Neutrophil (primary cell): ENCODE data around the gene CES4A.

Source experiments
- H3K27ac ChIP-seq: fragments of 200-600 bp; sonication (generic); 2 replicates; pipeline ENCODE4 v1.5.1; 2016; ENCODE audit warnings: mild to moderate bottlenecking, moderate library complexity
- H3K27me3 ChIP-seq: fragments of 200-600 bp; sonication (generic); 2 replicates; pipeline ENCODE4 v1.6.0; 2016; ENCODE audit warnings: mild to moderate bottlenecking
- H3K36me3 ChIP-seq: fragments of 200-600 bp; sonication (generic); 2 replicates; pipeline ENCODE4 v1.5.1; 2017
- H3K4me1 ChIP-seq, 2 experiments: fragments of 200-600 bp in 1 of 2; sonication (generic) in 1 of 2; 1 replicate in 1 of 2; 2 replicates in 1 of 2; pipeline versions ENCODE4 v1.5.1 to v1.6.1; 2013 to 2016; ENCODE audit warnings: low read depth in 1 of 2, low read length in 1 of 2, mild to moderate bottlenecking in 1 of 2, moderate library complexity in 1 of 2; ENCODE audit not compliant: control insufficient read depth in 1 of 2, insufficient read depth in 1 of 2
- H3K4me3 ChIP-seq, 2 experiments: fragments of 200-600 bp in 1 of 2; sonication (generic) in 1 of 2; 1 replicate in 1 of 2; 2 replicates in 1 of 2; pipeline ENCODE4 v1.5.1; 2013 to 2016; ENCODE audit warnings: low read depth in 1 of 2, low read length in 1 of 2, mild to moderate bottlenecking in 1 of 2, moderate library complexity in 1 of 2
- H3K9me3 ChIP-seq: fragments of 200-600 bp; sonication (generic); 2 replicates; pipeline ENCODE4 v1.5.1; 2016
- TF ChIP-seq, protein P1 (sequence below): fragments of 200-600 bp; sonication (generic); IDR thresholded peaks from 2 replicates; pipeline ENCODE4 v1.5.1; 2016; ENCODE audit warnings: antibody characterized with exemption

Gene CES4A

DNA sequence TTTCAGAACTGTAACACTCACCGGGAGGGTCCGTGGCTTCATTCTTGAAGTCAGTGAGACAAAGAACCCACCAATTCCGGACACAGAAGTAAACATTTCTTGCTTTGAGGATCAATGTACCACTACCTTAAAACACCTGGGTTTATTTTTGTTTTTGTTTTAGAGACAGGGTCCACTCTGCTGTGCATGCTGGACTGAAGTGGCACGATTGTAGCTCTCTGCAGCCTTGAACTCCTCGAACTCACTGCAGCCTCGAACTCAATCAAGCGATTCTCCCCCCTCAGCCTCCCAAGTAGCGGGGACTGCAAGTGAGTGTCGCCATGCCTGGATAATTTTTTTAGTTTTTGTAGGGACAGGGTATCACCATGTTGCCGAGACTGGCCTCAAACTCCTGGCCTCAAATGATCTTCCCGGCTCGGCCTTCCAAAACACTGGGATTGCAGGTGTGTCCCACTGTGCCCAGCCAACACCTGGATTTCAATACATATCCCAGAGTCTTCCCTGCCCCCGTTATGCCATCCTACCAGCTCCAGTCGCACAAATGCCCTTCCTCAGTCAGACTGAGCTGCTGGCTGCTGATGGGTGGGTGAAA lies 13.0 kb upstream of the CES4A start:
- Histone ChIP-seq H3K9me3 (no peaks in the 10 kb centered on the region), H3K4me3 (no peak overlapping the region), H3K36me3 (no peaks in the 10 kb centered on the region), H3K27me3 (peaks cover 44% of the 10 kb centered on the region), H3K27ac (no peak overlapping the region), H3K4me1 (no peaks in the 10 kb centered on the region)
- TF ChIP-seq, protein P1, sequence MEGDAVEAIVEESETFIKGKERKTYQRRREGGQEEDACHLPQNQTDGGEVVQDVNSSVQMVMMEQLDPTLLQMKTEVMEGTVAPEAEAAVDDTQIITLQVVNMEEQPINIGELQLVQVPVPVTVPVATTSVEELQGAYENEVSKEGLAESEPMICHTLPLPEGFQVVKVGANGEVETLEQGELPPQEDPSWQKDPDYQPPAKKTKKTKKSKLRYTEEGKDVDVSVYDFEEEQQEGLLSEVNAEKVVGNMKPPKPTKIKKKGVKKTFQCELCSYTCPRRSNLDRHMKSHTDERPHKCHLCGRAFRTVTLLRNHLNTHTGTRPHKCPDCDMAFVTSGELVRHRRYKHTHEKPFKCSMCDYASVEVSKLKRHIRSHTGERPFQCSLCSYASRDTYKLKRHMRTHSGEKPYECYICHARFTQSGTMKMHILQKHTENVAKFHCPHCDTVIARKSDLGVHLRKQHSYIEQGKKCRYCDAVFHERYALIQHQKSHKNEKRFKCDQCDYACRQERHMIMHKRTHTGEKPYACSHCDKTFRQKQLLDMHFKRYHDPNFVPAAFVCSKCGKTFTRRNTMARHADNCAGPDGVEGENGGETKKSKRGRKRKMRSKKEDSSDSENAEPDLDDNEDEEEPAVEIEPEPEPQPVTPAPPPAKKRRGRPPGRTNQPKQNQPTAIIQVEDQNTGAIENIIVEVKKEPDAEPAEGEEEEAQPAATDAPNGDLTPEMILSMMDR: no peak

DNA sequence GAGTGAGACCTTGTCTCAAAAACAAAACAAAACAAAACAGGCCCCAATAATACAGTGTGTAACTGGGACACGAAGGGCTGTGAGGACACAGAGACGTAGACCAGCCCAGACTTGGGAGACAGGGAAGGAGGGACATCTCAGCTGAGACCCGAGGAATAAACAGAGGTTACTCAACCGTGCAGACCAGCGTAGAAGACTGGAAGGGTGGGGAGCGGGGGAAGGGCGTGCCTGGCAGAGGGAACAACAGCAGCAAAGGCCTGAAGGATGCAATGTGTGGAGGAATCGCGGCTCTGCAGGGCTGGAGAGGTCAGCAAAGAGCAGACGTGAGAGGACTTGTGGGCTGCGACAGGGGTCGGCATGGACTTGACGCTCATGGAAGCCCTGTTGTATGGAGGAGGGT lies 11.6 kb upstream of the CES4A start:
- H3K27me3 ChIP-seq: peaks cover 52% of the 10 kb centered on the region
- TF ChIP-seq, protein P1: no peak
- H3K27ac ChIP-seq: no peak overlapping the region
- no peaks in the 10 kb centered on the region for H3K4me1 ChIP-seq
- H3K36me3 ChIP-seq: no peaks in the 10 kb centered on the region
- H3K4me3 ChIP-seq: no peak overlapping the region
- H3K9me3 ChIP-seq: no peaks in the 10 kb centered on the region

DNA sequence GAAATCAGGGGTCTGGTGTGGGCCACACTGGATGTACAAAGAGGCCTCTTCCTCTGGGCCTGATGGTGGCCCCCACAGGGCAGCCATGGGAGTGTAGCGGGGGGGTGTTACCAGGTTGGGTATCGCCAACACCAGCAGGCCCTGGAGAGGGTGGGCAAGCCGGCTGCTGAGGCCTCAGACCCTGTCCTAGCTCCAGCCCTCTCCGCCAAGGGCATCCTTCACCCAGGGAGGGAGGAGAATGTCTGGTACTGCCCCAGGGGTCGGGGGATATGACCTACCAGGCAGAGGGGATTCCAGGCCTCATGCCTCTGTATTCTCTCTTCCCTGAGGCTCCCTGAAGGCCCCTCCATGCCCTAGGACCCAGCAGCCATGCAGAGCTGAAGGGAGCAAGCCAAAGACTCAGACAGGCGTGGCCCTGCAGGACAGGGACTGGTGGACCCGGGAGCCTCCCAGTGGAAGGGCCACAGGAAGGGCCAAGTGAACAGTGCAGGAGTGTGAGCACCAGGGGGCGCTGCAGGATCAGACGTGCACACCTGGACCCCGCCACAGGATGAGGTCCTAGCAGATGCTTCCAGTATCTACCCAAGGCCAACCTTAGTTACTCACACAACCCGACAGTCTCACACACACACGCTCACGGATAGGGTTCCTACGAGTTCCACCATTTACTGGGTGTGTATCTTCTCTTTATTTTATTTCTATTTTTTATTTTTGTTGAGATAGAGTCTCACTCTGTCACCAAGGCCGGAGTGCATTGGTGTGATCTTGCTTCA lies 10.9 kb upstream of the CES4A start:
- H3K4me3 ChIP-seq: no peak overlapping the region
- no peak overlapping the region for H3K27ac ChIP-seq
- no peaks in the 10 kb centered on the region for H3K36me3 ChIP-seq
- H3K4me1 ChIP-seq: no peaks in the 10 kb centered on the region
- TF ChIP-seq, protein P1: peak; percentile 92
- peaks cover 53% of the 10 kb centered on the region for H3K27me3 ChIP-seq
- H3K9me3 ChIP-seq: no peaks in the 10 kb centered on the region

GRCh38 chr16:66979011-66979717 lies 9.2 kb upstream of the CES4A start:
- Histone ChIP-seq H3K4me1 (no peaks in the 10 kb centered on the region), H3K27ac (no peak overlapping the region), H3K36me3 (no peaks in the 10 kb centered on the region), H3K4me3 (no peak overlapping the region), H3K27me3 (peaks cover 46% of the 10 kb centered on the region), H3K9me3 (no peaks in the 10 kb centered on the region)
- TF ChIP-seq, protein P1: no peak

GRCh38 chr16:66983033-66983432 lies 5.4 kb upstream of the CES4A start:
- H3K27ac ChIP-seq: no peak overlapping the region
- no peaks in the 10 kb centered on the region for H3K4me1 ChIP-seq
- no peaks in the 10 kb centered on the region for H3K36me3 ChIP-seq
- H3K27me3 ChIP-seq: peaks cover 17% of the 10 kb centered on the region
- H3K4me3 ChIP-seq: no peak overlapping the region
- TF ChIP-seq, protein P1: no peak
- no peaks in the 10 kb centered on the region for H3K9me3 ChIP-seq
